ENCODE data around the gene COL5A2.

- no peak for TF ChIP-seq CTCF (IDR thresholded peaks at IDR 0.05)
- no peak for TF ChIP-seq POLR2A (IDR thresholded peaks at IDR 0.05)
Measured at GRCh38 chr2:189008555-189009262, 170.9 kb downstream of the COL5A2 start.

All from right lobe of liver (tissue), 4 donors.